Muscle of arm (tissue), 12 donors: ENCODE data around the gene TRIM17. TPM values are rescaled to one million over a fixed set of nuclear protein-coding genes. Genes with fewer than 3 reads are reported as not detected.

ENCODE experiments used
- DNase-seq: peaks from one replicate; pipeline ENCODE4 v3.0.0-alpha.2; 2013
- polyA plus RNA-seq, 12 donors: library from polyadenylated mRNA; unstranded; fragments of 120-200 nt; gene quantifications; one replicate each; pipeline ENCODE4 v1.2.1, GENCODE V29; 2013; ENCODE audit not compliant: insufficient read length in 12 of 12

Gene TRIM17
- polyA plus RNA-seq, 12 donors = 0.38 to 1.9 (median 0.65) TPM; not detected in 2

DNA sequence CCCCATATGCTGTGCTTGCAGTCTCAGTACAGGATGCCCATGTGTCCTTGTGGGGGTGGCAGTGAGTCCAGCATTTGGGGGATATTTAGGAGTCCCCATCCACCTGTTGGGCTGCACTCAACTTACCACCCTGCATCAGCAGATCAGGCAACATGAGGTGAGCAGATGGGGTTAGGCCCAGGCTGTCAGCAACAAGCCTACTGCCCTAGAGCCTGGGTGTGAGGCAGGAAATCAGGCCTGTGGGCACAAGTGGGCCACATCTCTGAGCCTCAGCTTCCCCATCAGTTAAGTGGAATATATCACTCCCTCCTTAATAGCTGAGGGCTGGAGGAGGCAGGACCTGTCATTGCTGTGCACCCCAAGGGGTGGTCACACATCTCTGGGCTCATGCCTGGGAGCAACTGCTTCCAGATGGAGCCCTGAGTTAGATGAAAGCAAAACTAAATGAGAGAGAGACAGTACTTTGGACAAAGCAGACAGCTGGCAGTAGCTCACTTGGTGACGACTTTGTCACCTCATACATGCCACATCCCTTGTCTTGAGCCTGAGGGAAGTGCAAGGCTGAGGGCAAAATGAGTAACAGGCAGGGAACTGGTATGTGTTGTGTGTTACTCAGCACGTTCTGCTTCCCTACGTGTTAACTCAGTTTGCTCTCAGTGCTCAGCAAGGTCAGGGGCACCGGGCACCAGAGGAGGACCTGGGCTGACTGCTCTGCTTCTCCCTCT is 58.5 kb downstream of the TRIM17 start:
- no peak for DNase-seq

Other genes starting within 250 kb of the TRIM17 start
- 100 to 1,000 TPM; 147 to 517 (median 269) TPM for gene OBSCN, start 208.8 kb downstream of the TRIM17 start, polyA plus RNA-seq
- 1 to 10 TPM in 11 of 12 donors, not detected in 1; 4.2 to 9.7 (median 6.2) TPM for gene TRIM11, start 10.0 kb downstream of the TRIM17 start, polyA plus RNA-seq
- gene RNF187, start 70.5 kb upstream of the TRIM17 start, polyA plus RNA-seq = 10 to 100 TPM in 11 of 12 donors, not detected in 1; 34.2 to 61.0 (median 50.7) TPM